ENCODE results near the gene ELOVL1. TPM values are rescaled to one million over a fixed set of nuclear protein-coding genes. Genes with fewer than 3 reads are reported as not detected.
"Not testable (repeated sequence)": the region's sequence is repeated elsewhere in the genome, so short reads cannot be mapped to it uniquely, and the experiment has no call there.

Gene ELOVL1
- total RNA-seq, 1 donor from 2014 or later, result 100 TPM

- TF ChIP-seq CTCF (conservative IDR thresholded peaks at IDR 0.05; ENCODE audit: low read depth, low read length), result no peak
- DNase-seq (ENCODE audit: low read depth), result no peak
- H3K4me3 ChIP-seq (ENCODE audit: low read depth, low read length), result no peak overlapping the region
Measured at GRCh38 chr1:43404353-43404752, 36.5 kb upstream of the ELOVL1 start.

- DNase-seq (ENCODE audit: low read depth), result no peak
- no peak for TF ChIP-seq CTCF (conservative IDR thresholded peaks at IDR 0.05; ENCODE audit: low read depth, low read length)
- no peak overlapping the region for H3K4me3 ChIP-seq (ENCODE audit: low read depth, low read length)
Measured at GRCh38 chr1:43402089-43402865, 34.5 kb upstream of the ELOVL1 start.

GRCh38 chr1:43400441-43400840 is 32.6 kb upstream of the ELOVL1 start:
- DNase-seq (ENCODE audit: low read depth); H3K4me3 ChIP-seq (ENCODE audit: low read depth, low read length): not testable (repeated sequence)

GRCh38 chr1:43398227-43398626 is 30.4 kb upstream of the ELOVL1 start:
- no peak overlapping the region for H3K4me3 ChIP-seq (ENCODE audit: low read depth, low read length)
- TF ChIP-seq CTCF (conservative IDR thresholded peaks at IDR 0.05; ENCODE audit: low read depth, low read length), result no peak
- no peak for DNase-seq (ENCODE audit: low read depth)

- TF ChIP-seq CTCF (conservative IDR thresholded peaks at IDR 0.05; ENCODE audit: low read depth, low read length), result no peak
- no peak for DNase-seq (ENCODE audit: low read depth)
- no peak overlapping the region for H3K4me3 ChIP-seq (ENCODE audit: low read depth, low read length)
Measured at GRCh38 chr1:43396059-43396458, 28.2 kb upstream of the ELOVL1 start.

- H3K4me3 ChIP-seq (ENCODE audit: low read depth, low read length), result no peak overlapping the region
- no peak for DNase-seq (ENCODE audit: low read depth)
- TF ChIP-seq CTCF (conservative IDR thresholded peaks at IDR 0.05; ENCODE audit: low read depth, low read length), result no peak
Measured at GRCh38 chr1:43395523-43395922, 27.7 kb upstream of the ELOVL1 start.

- no peak for TF ChIP-seq CTCF (conservative IDR thresholded peaks at IDR 0.05; ENCODE audit: low read depth, low read length)
- no peak overlapping the region for H3K4me3 ChIP-seq (ENCODE audit: low read depth, low read length)
- no peak for DNase-seq (ENCODE audit: low read depth)
Measured at GRCh38 chr1:43392702-43393101, 24.9 kb upstream of the ELOVL1 start.

Data from epithelial cell of proximal tubule (primary cell).